Epithelial cell of prostate (primary cell): ENCODE measurements around the gene SCN2B.
A peak's percentile ranks its signal among the peaks of the same experiment; 100 is the strongest.
"Not testable (repeated sequence)": the region's sequence is repeated elsewhere in the genome, so short reads cannot be mapped to it uniquely, and the experiment has no call there.

Experiments used
- DNase-seq: peaks from one replicate; pipeline ENCODE4 v3.0.0-alpha.2; 2011; ENCODE audit warnings: low read depth, low spot score
- H3K27ac ChIP-seq: fragments of 450-650 bp; 2 replicates; pipeline ENCODE4 v1.5.1; 2017; ENCODE audit warnings: mild to moderate bottlenecking

The SCN2B gene

GRCh38 chr11:118207079-118207478 is 30.6 kb upstream of the SCN2B start:
- H3K27ac ChIP-seq: no peak overlapping the region
- DNase-seq: no peak

DNA sequence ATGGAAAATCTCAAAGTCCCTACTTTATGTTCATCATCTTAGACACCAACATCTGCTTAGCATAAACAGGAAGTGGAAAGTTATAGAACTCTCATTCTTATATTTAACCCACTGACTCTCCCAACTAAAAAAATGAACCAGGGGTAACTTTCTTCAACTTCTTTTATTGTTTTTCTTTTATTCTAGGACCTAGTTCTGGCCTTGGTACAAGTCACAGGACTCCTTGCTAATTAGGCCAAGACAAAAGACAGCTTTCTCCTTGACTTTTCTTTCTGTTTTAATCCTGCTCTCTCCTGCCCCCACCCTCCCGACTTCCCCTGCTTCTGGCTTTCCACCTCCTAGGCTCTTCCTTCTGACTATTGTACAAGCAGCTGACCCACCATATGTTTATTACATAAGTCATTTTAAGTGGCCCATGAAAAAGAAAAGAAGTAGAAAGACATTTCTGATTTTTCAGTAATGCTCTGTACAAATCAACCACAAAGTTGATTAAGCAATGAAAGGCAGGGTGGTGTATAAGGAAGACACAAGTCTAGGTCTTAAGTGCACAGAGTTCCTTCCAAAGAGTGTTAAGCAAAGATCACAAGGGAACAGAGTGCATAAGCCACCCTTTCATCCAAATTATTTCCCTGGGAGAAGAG is 30.1 kb upstream of the SCN2B start:
- no peak overlapping the region for H3K27ac ChIP-seq
- DNase-seq: no peak

DNA sequence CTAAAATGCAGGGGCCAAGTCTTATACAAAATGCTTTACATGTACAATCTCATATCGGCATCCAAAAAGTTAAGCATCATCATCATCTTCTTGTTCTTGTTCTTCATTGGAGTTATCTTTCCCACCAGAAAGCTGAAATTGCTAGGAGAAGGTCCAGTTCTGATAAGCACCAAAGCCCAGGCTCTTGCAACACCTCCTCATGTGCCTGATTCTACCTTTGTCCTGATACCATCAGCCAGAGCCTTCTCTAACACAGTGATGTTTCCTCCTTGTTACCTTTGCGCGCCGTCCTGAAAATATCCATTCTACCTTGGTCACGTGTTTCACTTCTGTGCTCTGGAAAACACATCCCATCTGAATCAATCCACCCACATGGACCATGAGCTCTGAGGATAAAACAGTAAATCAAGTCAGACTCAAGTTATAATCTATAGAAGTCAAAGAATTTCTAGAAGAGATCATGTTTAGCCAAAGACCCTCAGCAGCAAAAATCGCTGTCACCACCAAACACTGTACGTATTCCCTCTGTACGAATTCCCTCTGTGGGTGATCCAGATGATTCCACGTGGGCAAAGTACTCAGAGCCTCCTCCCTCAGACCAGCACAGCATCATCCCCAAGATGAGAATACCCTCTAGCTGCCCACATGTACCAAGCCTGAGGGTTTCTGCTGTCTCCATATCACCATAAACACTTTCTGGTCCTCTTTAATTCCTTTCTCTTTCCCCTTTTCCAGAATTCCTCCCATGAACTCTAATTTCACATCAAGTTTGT is 29.4 kb upstream of the SCN2B start:
- no peak for DNase-seq
- no peak overlapping the region for H3K27ac ChIP-seq

DNA sequence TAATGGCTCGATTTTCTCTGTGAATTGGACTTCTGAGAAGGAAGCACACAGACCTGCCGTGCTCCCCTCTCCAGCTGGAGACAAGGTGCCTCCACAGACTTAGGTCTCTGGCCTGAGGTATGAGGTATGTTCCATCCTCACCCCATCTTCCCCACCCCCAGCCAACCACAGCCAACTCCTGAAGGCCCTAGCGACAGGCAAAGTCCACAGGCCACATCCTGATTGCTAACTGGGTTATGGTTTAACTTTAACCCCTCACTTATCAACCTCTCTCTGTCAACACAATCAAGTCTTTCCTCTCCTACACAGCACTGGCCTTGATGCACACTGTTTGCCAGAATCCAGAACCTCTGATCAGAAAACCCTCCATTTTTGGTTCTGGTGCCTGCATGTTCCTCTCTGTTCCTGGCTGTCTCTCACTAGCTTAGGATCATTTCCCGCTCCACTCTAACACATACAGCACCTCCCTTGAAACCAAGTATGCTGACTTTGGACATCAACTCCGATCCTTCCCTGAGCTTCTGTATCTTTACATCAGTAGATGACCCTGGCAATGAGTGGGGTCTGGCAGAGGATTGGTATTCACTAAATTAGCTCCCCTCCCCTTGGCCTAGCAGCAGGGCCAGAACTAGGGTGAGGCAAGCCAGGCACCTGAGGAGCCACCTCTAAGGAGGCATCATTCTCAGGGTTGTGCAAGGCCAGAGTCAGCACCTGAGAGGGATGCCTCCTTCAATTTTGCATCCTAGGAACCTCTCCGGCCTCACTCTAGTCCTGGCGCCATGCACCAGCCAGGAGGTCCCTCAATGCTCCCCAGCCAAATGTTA is 26.4 kb upstream of the SCN2B start:
- no peak for DNase-seq
- no peak overlapping the region for H3K27ac ChIP-seq

DNA sequence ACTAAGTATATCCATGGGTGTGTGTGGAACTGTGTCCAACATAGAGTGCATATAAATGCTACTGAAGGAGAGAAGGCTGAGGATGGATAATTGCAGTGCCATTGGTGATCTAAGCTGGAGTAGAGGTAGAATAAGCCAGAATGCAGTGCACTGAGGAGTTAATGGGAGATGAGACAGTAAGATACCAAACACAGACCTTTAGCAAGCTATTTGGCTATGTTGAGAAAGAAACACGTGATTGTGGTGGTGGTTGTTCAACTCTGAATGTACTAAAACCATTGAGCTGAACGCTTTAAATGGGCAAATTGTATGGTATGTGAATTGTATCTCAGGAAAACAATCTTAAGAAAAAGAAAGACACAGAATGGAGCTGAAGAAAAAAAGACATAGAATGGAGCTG is 25.5 kb upstream of the SCN2B start:
- DNase-seq: no peak
- no peak overlapping the region for H3K27ac ChIP-seq

DNA sequence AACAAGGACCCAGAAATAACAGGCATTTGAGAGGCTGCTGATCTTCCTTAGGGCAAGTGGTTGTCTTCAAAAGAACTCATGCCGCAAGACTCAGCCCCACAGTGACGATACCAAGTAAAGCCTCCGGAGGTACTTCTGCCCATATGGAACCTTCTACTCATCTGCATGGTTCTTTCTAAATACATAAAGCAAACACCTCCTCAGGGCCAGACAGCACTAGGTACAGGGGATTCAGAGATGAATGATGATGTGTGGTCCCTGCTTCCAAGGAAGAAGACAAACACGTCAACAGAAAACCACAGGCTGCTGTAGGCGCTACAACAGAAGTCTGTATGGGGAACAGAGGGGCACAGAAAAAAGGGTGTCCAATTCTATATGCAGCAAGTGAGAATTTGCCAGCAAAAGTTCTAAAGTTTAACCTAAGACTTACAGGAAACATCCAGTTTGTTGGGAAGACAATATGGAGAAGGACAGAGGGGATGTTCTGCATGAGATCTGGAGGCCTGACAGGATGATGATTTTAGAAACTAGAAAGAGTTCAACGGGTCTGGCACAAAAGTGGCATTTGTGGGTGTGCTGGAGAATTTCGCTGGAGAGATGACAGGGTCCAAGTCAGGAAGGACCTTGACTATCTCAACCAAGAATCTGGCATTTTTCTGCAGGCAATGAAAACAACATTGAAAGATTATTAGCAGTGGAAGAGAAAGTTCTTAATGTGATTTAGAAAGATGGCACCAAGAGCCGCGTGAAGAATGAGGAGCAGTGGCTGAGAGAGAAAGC is 24.7 kb upstream of the SCN2B start:
- no peak overlapping the region for H3K27ac ChIP-seq
- no peak for DNase-seq

GRCh38 chr11:118200497-118200896 is 24.1 kb upstream of the SCN2B start:
- DNase-seq: no peak
- no peak overlapping the region for H3K27ac ChIP-seq

GRCh38 chr11:118199135-118199534 is 22.7 kb upstream of the SCN2B start:
- H3K27ac ChIP-seq: no peak overlapping the region
- no peak for DNase-seq

- H3K27ac ChIP-seq: no peak overlapping the region
- no peak for DNase-seq
These were observed 21.9 kb upstream of the SCN2B start for GRCh38 chr11:118198370-118198769.

GRCh38 chr11:118194835-118195627 is 18.6 kb upstream of the SCN2B start:
- peak; percentile 77 for DNase-seq
- H3K27ac ChIP-seq: peak overlapping the region; percentile 68

DNA sequence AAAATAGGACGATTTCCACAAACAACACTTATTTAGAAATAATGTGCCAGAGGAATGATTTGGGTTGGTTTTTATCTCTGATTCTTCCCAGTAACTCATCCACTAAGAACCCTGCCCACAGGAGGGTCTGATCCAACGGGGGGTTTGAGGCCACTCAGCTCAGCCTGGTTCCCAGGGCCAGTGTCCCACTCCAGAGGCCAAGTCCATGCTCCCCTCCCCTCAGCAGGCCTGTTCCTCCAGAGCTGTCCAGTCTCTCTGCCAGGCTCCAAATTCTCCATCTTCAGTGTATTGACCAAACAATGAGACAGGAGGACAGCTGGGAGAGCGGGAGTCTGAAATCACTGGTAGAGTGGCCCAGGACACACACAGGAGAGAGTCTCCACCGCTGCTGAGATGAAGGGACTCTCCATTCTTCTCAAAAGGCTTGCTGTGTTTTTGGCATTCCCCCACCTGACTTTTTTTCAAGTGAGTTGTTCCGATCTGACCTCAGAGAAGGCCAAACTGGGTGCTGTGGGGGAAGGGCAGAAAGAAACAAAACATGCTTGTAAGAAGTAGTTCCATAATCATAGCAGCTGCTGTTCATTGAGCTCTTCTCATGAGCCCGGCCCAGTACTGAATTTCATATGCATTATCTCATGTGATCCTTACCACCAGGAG is 17.6 kb upstream of the SCN2B start:
- H3K27ac ChIP-seq: peak overlapping the region; percentile 68
- no peak for DNase-seq

GRCh38 chr11:118192817-118193216 is 16.4 kb upstream of the SCN2B start:
- not testable (repeated sequence) for H3K27ac ChIP-seq, DNase-seq

- DNase-seq, H3K27ac ChIP-seq: not testable (repeated sequence)
These were observed 14.6 kb upstream of the SCN2B start for GRCh38 chr11:118190942-118191506.

DNA sequence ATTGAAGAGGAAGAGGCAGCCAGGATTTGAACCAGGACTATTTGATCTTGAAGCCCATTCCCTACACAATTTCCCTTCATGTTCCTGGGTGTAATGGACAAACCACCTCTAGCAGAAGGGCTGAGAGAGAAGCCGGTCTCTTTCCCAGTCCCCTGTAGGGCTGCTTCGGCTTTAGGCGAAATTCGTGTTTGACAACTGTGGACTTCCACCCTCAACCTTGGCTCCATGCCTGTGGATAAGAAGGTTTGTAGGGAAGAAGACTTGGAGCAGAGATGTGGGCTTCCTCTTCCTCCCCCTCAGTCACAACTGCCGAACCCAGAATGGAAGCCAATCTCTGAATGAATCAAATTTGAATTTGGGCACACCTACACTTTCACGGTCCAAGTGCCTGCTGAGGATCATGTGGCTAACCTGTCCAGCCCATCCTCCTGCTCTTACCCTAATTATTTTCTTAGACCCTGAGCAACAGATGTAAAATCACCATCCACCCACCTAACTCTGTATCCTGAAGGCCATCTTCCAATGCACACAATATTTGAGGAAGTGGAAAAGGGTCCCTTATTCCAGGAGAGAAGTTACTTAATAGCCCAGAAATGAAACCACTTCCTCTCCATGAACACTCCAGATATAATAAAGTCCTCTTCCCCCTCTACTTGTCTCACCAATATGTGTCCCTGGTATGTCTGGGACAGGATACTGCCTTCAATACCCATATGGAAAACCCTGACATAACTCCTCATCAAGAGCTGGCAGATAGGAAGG is 10.1 kb upstream of the SCN2B start:
- no peak for DNase-seq
- no peak overlapping the region for H3K27ac ChIP-seq

DNA sequence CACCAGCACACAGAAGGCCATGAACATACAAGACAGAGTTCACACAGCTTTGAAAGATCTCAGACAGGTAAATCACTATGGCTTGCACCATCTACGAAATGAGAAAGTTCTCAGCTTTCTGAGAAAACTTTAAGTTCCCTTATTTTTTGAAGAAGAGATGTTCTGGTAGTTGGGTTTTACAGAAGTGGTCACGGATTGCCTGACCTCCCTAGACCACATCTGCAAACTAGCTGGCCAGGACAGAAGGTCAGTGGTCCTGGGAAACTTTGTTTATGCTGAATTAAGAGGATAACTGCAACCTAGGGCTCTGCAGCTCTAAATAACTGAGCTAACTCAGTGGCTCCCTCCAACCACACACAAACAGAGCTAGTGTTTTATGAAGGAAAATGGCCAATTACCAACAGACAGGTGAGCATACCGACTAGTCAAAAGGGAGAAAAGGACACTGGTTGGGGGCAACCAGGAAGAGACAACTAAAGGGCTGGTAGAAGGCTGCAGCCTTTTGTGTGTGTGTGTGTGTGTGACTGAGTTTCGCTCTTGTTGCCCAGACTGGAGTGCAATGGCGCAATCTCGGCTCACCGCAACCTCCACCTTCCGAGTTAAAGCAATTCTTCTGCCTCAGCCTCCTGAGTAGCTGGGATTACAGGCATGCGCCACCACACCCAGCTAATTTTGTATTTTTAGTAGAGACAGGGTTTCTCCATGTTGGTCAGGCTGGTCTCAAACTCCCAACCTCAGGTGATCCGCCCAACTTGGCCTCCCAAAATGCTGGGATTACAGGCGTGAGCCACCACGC is 8.5 kb upstream of the SCN2B start:
- no peak overlapping the region for H3K27ac ChIP-seq
- no peak for DNase-seq

DNA sequence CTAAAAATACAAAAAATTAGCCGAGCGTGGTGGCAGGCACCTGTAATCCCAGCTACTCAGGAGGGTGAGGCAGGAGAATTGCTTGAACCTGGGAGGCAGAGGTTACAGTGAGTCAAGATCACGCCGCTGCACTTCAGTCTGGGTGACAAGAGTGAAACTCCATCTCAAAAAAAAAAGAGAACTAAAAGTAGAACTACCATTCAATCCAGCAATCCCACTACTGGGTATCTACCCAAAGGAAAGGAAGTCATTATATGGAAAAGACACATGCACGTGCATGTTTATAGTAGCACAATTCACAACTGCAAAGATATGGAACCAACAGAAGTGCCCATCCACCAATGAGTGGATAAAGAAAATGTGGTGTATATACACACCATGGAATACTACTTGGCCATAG is 7.3 kb upstream of the SCN2B start:
- DNase-seq, H3K27ac ChIP-seq: not testable (repeated sequence)

- H3K27ac ChIP-seq: no peak overlapping the region
- no peak for DNase-seq
These were observed 3.9 kb upstream of the SCN2B start for GRCh38 chr11:118180300-118180703.
